Heart right ventricle (tissue), 16 donors: ENCODE measurements around the gene ID2. TPM values are rescaled to one million over a fixed set of nuclear protein-coding genes. Genes with fewer than 3 reads are reported as not detected.

Experiments used
- ATAC-seq, 8 donors: fragments of 200-7000 bp; cut with Tn5 transposase; one replicate each; pipeline ENCODE4 v1.9.1; 2020; ENCODE audit warnings: mild to moderate bottlenecking in 8 of 8, moderate library complexity in 8 of 8, moderate number of reproducible peaks in 1 of 8
- DNase-seq, 2 donors: peaks; one replicate each; pipeline ENCODE4 v3.0.0-alpha.2; 2020
- H3K27ac ChIP-seq, 10 donors: fragments of 200-600 bp; sonication (generic) in 2 of 10; one replicate each; pipeline versions ENCODE4 v1.5.0 to v1.8.0; 2020 to 2022; ENCODE audit warnings: mild to moderate bottlenecking in 3 of 10
- H3K27me3 ChIP-seq, 7 donors: fragments of 200-600 bp; one replicate each; pipeline ENCODE4 v1.8.0; 2021 to 2022; ENCODE audit warnings: mild to moderate bottlenecking in 2 of 7
- H3K36me3 ChIP-seq, 9 donors: fragments of 200-600 bp; sonication (generic) in 1 of 9; one replicate each; pipeline versions ENCODE4 v1.5.0 to v1.8.0; 2020 to 2022; ENCODE audit warnings: mild to moderate bottlenecking in 2 of 9
- H3K4me1 ChIP-seq, 9 donors: fragments of 200-600 bp; sonication (generic) in 1 of 9; one replicate each; pipeline versions ENCODE4 v1.5.0 to v1.8.0; 2020 to 2022; ENCODE audit warnings: mild to moderate bottlenecking in 4 of 9
- H3K4me3 ChIP-seq, 10 donors: fragments of 200-600 bp; sonication (generic) in 2 of 10; one replicate each; pipeline versions ENCODE4 v1.5.0 to v1.8.0; 2020 to 2022; ENCODE audit warnings: mild to moderate bottlenecking in 7 of 10, moderate library complexity in 2 of 10
- H3K9me3 ChIP-seq, 11 donors: fragments of 200-600 bp in 10 of 11; sonication (generic) in 2 of 11; one replicate each; pipeline versions ENCODE4 v1.5.0 to v1.8.0; 2013 to 2022; ENCODE audit warnings: mild to moderate bottlenecking in 2 of 11, control low read depth in 1 of 11, moderate library complexity in 1 of 11
- CTCF ChIP-seq, 9 donors: fragments of 200-600 bp; sonication (generic) in 2 of 9; IDR thresholded peaks; one replicate each; pipeline versions ENCODE4 v1.5.0 to v1.8.0; 2021 to 2022; ENCODE audit warnings: antibody characterized with exemption in 9 of 9, mild to moderate bottlenecking in 5 of 9, moderate library complexity in 1 of 9
- WGBS, 2 donors: extraction: QIAGEN DNeasy Blood & Tissue Kit; methylation state at CpG; one replicate each; pipeline ENCODE4 v1.1.7; 2013; ENCODE audit warnings: inconsistent platforms in 1 of 2; 5-methylcytosine and 5-hydroxymethylcytosine counted together
- intact Hi-C, 10 donors: fragments of 100-400 bp; cut with DNase I; formaldehyde crosslinking; loops; one replicate each; pipeline versions ENCODE4 v1.11.1 to v1.14.2; 2022
- polyA plus RNA-seq, 2 donors: library from polyadenylated mRNA; stranded (reverse); fragments of 200-250 nt; gene quantifications; one replicate each; pipeline ENCODE4 v1.2.3, GENCODE V29; 2013
- total RNA-seq, 10 donors: library from RNA; stranded (reverse); fragmentation: NEBNext Ultra II Directional in 3 of 10; extraction: Animal tissue kit (Norgen Biotek cat#: 25700) in 3 of 10; gene quantifications; one replicate each; pipeline versions ENCODE4 v1.2.1 to v1.2.4, GENCODE V29; 2021 to 2023
- donor health status: Arrhythmogenic right ventricular cardiomyopathy.
- donor health status: ischemic (EF 13 %, LVEDD 7.1; RV severe dilation, severe dysfunction).
- donor health status: healthy with polysubstance abuse.
- donor health status: DM: no; HTN: yes; CAD: no.
- donor health status: DM: no; HTN: no; CAD: no.
- donor health status: ischemic (EF 25% LVEDD 6.9; RV normal size, moderate dysfunction).
- donor health status: ischemic (EF 25% LVEDD 5.7; RV mildly dilated, moderate dysfunction).
- donor health status: healthy.
- donor health status: DM: yes; HTN: yes; CAD: no.
- donor health status: Ischemic cardiomyopathy.
- donor health status: ischemic (EF 35%, LVEDD 5.7; RV mildly dilated, moderate dysfunction).
- donor health status: nonischemic (EF 11% LVEDD 7.7; RV severe dilation, severe dysfunction).
- donor health status: DM: yes; HTN: yes; CAD: no.
- donor health status: PGD.
- donor health status: ischemic (EF 29% LVEDD 5.4; RV normal size, mild dysfunction).
- donor health status: nonischemic (EF 23%, LVEDD 6.1; RV moderate dilation, normal function).

Gene ID2
- total and polyA plus RNA-seq, 12 donors = 20.8 to 113 (median 28.5) TPM

- Histone ChIP-seq H3K4me1 (peaks cover 0 to 9% (median 0%) of the 10 kb centered on the region in 9 donors), H3K27ac (no peak overlapping the region), H3K9me3 (peaks cover 0 to 7% (median 0%) of the 10 kb centered on the region in 11 donors), H3K27me3 (peaks cover 0 to 17% (median 4%) of the 10 kb centered on the region in 7 donors), H3K36me3 (no peaks in the 10 kb centered on the region), H3K4me3 (no peak overlapping the region)
- TF ChIP-seq CTCF (IDR thresholded peaks at IDR 0.05) = no peak
- ATAC-seq (no peak), DNase-seq (no peak)
- intact Hi-C loops = no loop called here
- 47 to 54% methylated on average over 7 of the region's 7 CpGs for WGBS, 2 donors
These were observed 10.9 kb downstream of the ID2 start for GRCh38 chr2:8692783-8693156.

- H3K4me1 ChIP-seq = peaks cover 0 to 9% (median 0%) of the 10 kb centered on the region in 9 donors
- peak; percentile 42 to 84 (median 77) for ATAC-seq
- peak; percentile 41 to 79 (median 62) for TF ChIP-seq CTCF (IDR thresholded peaks at IDR 0.05)
- intact Hi-C loops = no loop called here
- peaks cover 0 to 12% (median 0%) of the 10 kb centered on the region in 11 donors for H3K9me3 ChIP-seq
- no peak overlapping the region for H3K27ac ChIP-seq
- no peaks in the 10 kb centered on the region for H3K36me3 ChIP-seq
- 16 to 22% methylated on average over 30 of the region's 30 CpGs for WGBS, 2 donors
- peak; percentile 29 to 59 for DNase-seq
- H3K27me3 ChIP-seq = peaks cover 0 to 17% (median 4%) of the 10 kb centered on the region in 7 donors
- peak overlapping the region in 7 of 10 donors; percentile 4 to 35 (median 25) for H3K4me3 ChIP-seq
These were observed 11.4 kb downstream of the ID2 start for GRCh38 chr2:8693157-8693821.

GRCh38 chr2:8694737-8695136 lies 12.9 kb downstream of the ID2 start:
- 92% methylated on average over 8 of the region's 8 CpGs for whole genome bisulfite sequencing, 2 donors

GRCh38 chr2:8697190-8697589 lies 15.3 kb downstream of the ID2 start:
- H3K4me3 ChIP-seq = no peak overlapping the region
- no peak for ATAC-seq
- peaks cover 0 to 15% (median 0%) of the 10 kb centered on the region in 11 donors for H3K9me3 ChIP-seq
- H3K4me1 ChIP-seq = peaks cover 0 to 9% (median 0%) of the 10 kb centered on the region in 9 donors
- no peak for TF ChIP-seq CTCF (IDR thresholded peaks at IDR 0.05)
- no peak overlapping the region for H3K27ac ChIP-seq
- H3K27me3 ChIP-seq = peaks cover 0 to 14% (median 1%) of the 10 kb centered on the region in 7 donors
- no peak for DNase-seq
- intact Hi-C loops = no loop called here
- WGBS, 2 donors = 88 to 89% methylated on average over 5 of the region's 5 CpGs
- no peaks in the 10 kb centered on the region for H3K36me3 ChIP-seq

More at GRCh38 chr2:8694737-8695136, 12.9 kb downstream of the ID2 start:
- H3K27ac ChIP-seq = no peak overlapping the region
- no peaks in the 10 kb centered on the region for H3K36me3 ChIP-seq
- ATAC-seq = no peak
- no peak for TF ChIP-seq CTCF (IDR thresholded peaks at IDR 0.05)
- H3K4me3 ChIP-seq = no peak overlapping the region
- peaks cover 0 to 9% (median 0%) of the 10 kb centered on the region in 9 donors for H3K4me1 ChIP-seq
- intact Hi-C loops = no loop called here
- DNase-seq = no peak
- peaks cover 0 to 15% (median 0%) of the 10 kb centered on the region in 11 donors for H3K9me3 ChIP-seq
- peaks cover 0 to 17% (median 4%) of the 10 kb centered on the region in 7 donors for H3K27me3 ChIP-seq
